Measurements from ENCODE around the gene AEBP2.
"Not testable (repeated sequence)": the region's sequence is repeated elsewhere in the genome, so short reads cannot be mapped to it uniquely, and the experiment has no call there.

AEBP2 gene

GRCh38 chr12:19518209-19518608 lies 78.9 kb downstream of the AEBP2 start:
- no peak for DNase-seq

- DNase-seq = no peak
Observed at GRCh38 chr12:19520646-19521415, 81.5 kb downstream of the AEBP2 start.

- no peak for DNase-seq
Observed at GRCh38 chr12:19525274-19525673, 86.0 kb downstream of the AEBP2 start.

DNA sequence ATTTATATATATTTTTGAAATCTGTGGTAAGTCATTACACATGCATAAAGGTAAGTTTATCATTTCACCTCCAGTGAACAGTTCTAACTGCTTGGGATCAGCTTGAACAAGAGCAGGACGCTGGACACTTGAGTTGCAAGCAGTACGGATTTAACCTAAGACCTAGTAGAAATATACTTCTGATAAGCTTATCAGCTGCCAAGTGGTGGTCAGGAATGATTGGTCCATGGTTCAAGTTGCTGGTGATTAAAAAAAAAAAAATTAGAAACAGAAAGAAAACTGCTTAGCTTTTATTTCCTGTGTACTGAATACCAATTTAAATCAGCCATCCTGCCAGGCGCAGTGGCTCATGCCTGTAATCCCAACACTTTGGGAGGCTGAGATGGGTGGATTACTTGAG lies 88.6 kb downstream of the AEBP2 start:
- no peak for DNase-seq

DNA sequence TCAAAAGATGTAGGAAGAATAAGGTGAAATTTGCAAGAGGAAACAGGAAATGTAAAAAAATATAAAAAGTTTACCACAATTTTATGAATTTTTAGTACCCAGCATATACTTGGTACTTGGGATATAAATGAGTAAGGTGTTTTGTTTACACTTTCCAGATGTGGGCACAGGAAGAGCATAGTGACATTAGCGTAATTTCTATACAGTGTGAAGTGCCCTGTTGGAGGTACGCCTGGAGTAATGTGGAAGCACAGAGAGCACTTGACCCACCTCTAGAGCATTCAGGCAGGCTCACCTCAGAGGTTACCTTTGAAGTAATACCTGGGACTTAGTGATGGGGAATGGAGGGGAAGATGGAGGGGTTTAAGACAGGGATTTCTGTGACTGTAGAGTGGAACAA lies 89.5 kb downstream of the AEBP2 start:
- no peak for DNase-seq

DNA sequence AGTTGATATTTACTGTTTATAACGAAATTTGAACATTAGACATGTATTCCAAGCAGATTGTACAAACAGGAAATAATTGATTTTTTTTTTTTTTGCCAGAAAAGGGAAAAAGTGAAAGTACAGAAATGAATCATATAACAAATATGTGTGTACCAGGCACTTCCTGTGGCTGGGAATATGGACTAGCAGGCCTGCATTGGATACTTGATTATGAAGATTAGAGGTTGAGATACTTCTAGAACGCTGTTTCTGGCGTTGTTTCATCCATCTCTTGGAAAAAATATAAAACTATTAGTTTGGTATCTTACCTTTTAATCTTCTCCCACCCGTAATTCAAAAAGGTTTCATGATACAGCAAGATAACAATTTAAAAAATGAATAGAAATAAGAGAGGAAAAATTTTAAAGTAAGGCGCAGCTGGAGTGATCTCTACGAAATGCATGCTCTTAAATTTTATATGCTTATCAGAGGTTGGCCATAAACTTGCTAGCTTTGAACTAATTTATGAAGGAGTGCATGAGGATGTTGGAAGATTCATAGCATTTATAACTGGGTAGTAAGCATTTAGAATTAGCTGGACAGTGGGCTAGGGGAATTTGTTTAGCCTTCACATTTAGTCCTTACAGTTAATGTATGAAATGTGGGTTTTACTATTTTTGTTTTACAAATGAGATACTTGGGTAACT lies 90.8 kb downstream of the AEBP2 start:
- DNase-seq = no peak

GRCh38 chr12:19530637-19531023 lies 91.3 kb downstream of the AEBP2 start:
- no peak for DNase-seq

GRCh38 chr12:19533567-19533966 lies 94.3 kb downstream of the AEBP2 start:
- no peak for DNase-seq

GRCh38 chr12:19539071-19539470 lies 99.8 kb downstream of the AEBP2 start:
- no peak for DNase-seq

DNA sequence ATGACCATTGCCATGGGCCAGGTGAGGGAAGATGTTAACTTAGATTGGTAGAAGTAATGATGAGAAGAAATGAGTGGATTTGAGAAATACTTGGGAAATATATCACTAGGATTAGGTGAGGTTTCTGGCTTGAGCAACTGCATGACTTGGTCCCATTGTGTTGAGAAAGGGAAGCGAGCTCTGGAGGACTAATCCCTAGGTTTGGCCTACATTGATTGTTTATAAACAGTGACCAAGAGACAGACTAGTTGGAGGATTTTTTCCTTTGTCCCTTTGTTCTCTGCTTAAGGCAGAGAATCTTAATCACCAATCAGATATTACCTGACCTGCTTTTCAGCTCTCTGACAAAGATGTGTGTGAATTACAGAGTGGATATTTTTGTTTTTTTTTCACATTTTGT lies 100.5 kb downstream of the AEBP2 start:
- DNase-seq = no peak

GRCh38 chr12:19542606-19543005 lies 103.3 kb downstream of the AEBP2 start:
- no peak for DNase-seq

DNA sequence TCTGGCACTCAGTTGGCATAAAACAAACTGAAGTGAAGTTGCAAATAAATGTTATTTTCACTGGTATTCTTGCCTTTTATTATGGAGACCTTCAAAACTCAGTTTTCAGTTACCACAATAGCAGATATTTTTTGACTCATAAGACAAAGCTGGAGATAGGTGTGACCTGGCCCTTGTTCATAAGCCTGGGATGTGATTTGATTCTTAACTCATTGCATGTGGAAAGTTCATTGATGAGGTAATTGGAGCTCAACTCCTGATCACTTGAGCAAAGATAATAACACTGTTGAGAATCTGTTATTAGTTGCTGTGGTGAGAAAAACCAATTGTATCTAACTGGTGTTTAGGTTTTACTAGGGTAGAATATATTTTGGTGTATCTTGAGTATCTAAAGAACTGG lies 105.1 kb downstream of the AEBP2 start:
- no peak for DNase-seq

- no peak for DNase-seq
Observed at GRCh38 chr12:19545301-19545700, 106.0 kb downstream of the AEBP2 start.

GRCh38 chr12:19546027-19546426 lies 106.7 kb downstream of the AEBP2 start:
- DNase-seq = no peak

- no peak for DNase-seq
Observed at GRCh38 chr12:19546611-19547162, 107.4 kb downstream of the AEBP2 start.

DNA sequence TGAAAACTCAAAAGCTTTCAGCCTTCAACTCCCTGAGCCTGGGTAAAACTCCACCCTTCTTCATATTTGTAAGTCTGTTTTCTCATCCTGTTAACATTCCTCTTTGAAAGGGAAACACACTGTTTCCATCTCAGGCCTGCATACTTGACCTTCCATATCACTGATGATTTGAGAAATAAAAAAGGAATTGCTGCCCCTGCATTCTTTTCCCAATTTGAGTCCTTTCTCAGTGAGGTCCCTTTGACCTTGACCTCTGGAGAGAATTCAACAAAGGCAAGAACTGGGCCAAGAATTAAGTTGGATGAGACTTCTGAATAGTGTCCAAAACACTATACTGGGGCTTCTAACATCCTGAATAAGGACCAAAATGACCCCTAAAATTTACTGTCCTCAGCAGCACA lies 108.0 kb downstream of the AEBP2 start:
- DNase-seq = no peak

GRCh38 chr12:19548834-19549233 lies 109.5 kb downstream of the AEBP2 start:
- no peak for DNase-seq

DNA sequence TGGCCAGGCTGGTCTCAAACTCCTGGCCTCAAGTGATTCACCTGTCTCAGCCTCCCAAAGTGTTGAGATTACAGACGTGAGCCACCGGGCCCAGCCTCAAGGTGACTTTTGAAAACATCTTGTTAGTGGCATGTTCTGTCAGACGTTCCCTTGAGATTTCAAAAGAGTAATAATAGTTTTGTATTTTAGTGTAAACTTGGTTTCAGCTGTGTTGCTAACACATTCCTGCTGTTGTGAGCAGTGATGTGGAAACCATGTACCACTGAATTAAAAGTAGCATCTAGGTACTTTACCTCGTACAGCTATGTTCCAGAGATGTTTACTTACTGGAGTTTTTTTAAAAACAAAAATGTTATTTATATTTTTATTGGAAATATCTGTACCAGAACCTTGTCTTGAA lies 111.3 kb downstream of the AEBP2 start:
- DNase-seq = no peak

- DNase-seq = not testable (repeated sequence)
Observed at GRCh38 chr12:19552441-19553097, 113.3 kb downstream of the AEBP2 start.

DNA sequence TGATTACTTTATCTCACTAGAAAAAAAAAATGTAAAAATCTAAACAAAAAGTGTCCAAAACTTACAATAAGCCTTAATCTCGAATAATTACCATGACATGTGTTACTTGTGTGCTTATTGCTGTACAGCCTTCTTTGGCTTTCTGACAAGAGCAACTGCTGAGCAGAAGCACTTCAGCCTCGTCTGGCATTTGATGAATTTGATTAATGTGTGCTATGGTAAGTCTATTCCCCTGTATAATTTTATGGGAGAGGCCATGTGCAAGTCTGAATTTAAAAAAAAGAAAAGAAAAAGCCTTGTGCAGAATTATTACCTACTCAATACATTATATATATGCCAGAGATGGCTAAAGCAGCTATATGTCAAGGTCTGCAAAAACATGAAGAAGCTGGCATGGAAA lies 113.9 kb downstream of the AEBP2 start:
- DNase-seq = no peak

- no peak for DNase-seq
Observed at GRCh38 chr12:19561411-19561961, 122.2 kb downstream of the AEBP2 start.

Measured in activated naive CD4-positive, alpha-beta T cell (primary cell).